ENCODE results near the gene RGS1. TPM values are rescaled to one million over a fixed set of nuclear protein-coding genes. Genes with fewer than 3 reads are reported as not detected.
A peak's percentile ranks its signal among the peaks of the same experiment; 100 is the strongest.

Gene RGS1
- total and polyA plus RNA-seq, 2 experiments from 2014 or later, result not detected

DNA sequence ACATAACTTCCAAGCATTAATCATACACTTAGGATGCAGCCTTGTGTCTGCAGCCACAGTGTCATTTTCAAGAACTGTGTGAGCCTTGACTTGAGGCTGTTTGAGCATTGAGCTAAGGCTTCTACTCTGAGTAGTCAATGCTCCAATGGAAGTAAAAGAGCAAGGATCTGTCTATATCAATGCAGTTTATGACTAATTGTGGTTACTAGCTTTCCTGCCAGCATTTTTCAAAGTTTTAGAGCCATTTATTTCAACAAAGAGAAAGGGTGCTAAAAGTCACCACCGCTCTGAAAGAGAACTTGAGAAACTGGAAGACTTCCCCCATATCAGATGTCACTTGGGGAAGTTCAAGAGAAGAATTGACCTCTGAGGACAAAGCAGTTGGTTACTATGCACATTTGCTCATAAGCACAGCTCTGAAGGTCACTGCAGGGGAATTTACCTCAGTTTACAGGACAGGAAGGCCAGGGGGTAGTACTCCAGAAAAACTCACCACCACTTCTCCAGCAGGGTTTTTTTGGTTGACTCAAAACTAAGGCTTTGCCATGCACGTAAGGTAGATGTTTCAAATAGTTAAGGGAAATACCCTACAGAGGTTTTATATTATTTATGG lies 24.5 kb upstream of the RGS1 start:
- no peak overlapping the region for H3K4me3 ChIP-seq
- H3K36me3 ChIP-seq (ENCODE audit: low read depth), result no peaks in the 10 kb centered on the region
- peaks cover 18% of the 10 kb centered on the region; the same call in 1 of the 2 replicates for H3F3A ChIP-seq (ENCODE audit: insufficient read depth)
- H3K9me2 ChIP-seq (ENCODE audit: insufficient read depth), result no peaks in the 10 kb centered on the region
- H3K9ac ChIP-seq, result no peak overlapping the region
- H3K27me3 ChIP-seq (replicated peaks; ENCODE audit: insufficient read depth), result no peaks in the 10 kb centered on the region
- H4K20me1 ChIP-seq (ENCODE audit: insufficient read depth), result no peaks in the 10 kb centered on the region
- TF ChIP-seq EZH2phosphoT487 (IDR thresholded peaks at IDR 0.05; ENCODE audit: insufficient read depth, low read depth) (no peak), EZH2 (IDR thresholded peaks at IDR 0.05; ENCODE audit: insufficient read depth, poor library complexity, severe bottlenecking) (no peak)
- in situ Hi-C loops (cut with MboI), result no loop called here
- H3K79me2 ChIP-seq (ENCODE audit: insufficient read depth), result no peaks in the 10 kb centered on the region
- 49 to 51% methylated on average over 2 of the region's 2 CpGs for WGBS, 2 experiments (ENCODE audit: low coverage in 1 of 2, low lambda C conversion rate in 2 of 2, missing lambda C conversion rate in 2 of 2)
- H3K4me1 ChIP-seq (ENCODE audit: insufficient read depth), result peaks cover 16% of the 10 kb centered on the region
- peak overlapping the region; percentile 31 for H3K27ac ChIP-seq
- DNase-seq, result peak; percentile 83
- H2AFZ ChIP-seq, result no peak overlapping the region
- no peaks in the 10 kb centered on the region for H3K9me3 ChIP-seq (ENCODE audit: low read depth)
- peak overlapping the region; percentile 79 for H3K4me2 ChIP-seq (ENCODE audit: unreplicated experiment)

DNA sequence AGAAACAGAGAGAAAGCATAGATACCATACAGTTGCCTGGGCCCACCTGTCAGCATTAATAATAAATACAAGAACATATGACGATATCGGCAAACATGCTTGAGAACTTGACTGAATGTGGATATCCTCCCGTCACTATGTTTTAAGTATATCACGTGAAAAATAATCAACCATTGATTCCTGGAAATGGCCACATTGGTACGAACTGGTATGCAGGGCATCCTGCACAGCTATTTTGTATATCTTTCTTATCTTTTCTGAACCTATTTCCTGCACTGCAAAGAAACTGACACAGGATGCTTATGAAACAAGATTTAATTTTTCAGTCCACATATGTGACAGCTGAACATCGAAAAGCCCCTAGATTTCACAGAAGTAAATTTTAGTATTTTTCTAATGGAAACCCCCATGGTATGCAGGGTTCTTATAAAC lies 22.8 kb upstream of the RGS1 start:
- H3K27me3 ChIP-seq (replicated peaks; ENCODE audit: insufficient read depth), result no peaks in the 10 kb centered on the region
- in situ Hi-C loops (cut with MboI), result no loop called here
- no peaks in the 10 kb centered on the region for H3K9me3 ChIP-seq (ENCODE audit: low read depth)
- WGBS, 2 experiments (ENCODE audit: low coverage in 1 of 2, low lambda C conversion rate in 2 of 2, missing lambda C conversion rate in 2 of 2), result 95 to 98% methylated on average over 6 of the region's 6 CpGs
- H3K4me2 ChIP-seq (ENCODE audit: unreplicated experiment), result no peak overlapping the region
- H3K4me1 ChIP-seq (ENCODE audit: insufficient read depth), result peaks cover 23% of the 10 kb centered on the region
- H3K9ac ChIP-seq, result no peak overlapping the region
- no peaks in the 10 kb centered on the region for H3K9me2 ChIP-seq (ENCODE audit: insufficient read depth)
- no peak overlapping the region for H2AFZ ChIP-seq
- no peak overlapping the region for H3K4me3 ChIP-seq
- no peak for DNase-seq
- H3K27ac ChIP-seq, result no peak overlapping the region
- TF ChIP-seq EZH2phosphoT487 (IDR thresholded peaks at IDR 0.05; ENCODE audit: insufficient read depth, low read depth), result no peak
- H3F3A ChIP-seq (ENCODE audit: insufficient read depth), result peaks cover 30% of the 10 kb centered on the region
- no peaks in the 10 kb centered on the region for H3K36me3 ChIP-seq (ENCODE audit: low read depth)
- H4K20me1 ChIP-seq (ENCODE audit: insufficient read depth), result no peaks in the 10 kb centered on the region
- no peaks in the 10 kb centered on the region for H3K79me2 ChIP-seq (ENCODE audit: insufficient read depth)

DNA sequence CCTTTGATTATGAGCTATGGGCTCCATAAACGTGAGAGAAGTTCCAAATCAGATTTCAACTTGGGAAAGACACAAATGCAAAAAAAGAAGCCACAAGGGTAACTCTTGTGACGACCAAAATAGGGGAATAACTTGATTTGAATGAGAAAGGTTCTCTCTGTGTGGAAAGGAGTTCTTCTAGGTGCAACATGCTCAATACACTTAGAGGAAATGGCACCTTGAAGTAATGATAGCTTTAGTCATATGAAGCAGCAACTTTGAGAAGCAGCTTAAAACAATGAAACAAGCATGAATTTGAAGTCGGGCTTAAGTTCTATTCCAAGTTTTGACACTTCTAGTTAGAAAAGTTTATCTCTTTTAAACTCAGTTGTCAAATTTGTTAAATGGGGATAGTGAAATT lies 21.8 kb upstream of the RGS1 start:
- no peak for DNase-seq
- Histone ChIP-seq H4K20me1 (ENCODE audit: insufficient read depth) (no peaks in the 10 kb centered on the region), H3K4me1 (ENCODE audit: insufficient read depth) (peaks cover 32% of the 10 kb centered on the region), H3K79me2 (ENCODE audit: insufficient read depth) (no peaks in the 10 kb centered on the region), H3K9me2 (ENCODE audit: insufficient read depth) (no peaks in the 10 kb centered on the region), H3K36me3 (ENCODE audit: low read depth) (no peaks in the 10 kb centered on the region), H3K27me3 (replicated peaks; ENCODE audit: insufficient read depth) (no peaks in the 10 kb centered on the region), H3K4me3 (no peak overlapping the region), H3F3A (ENCODE audit: insufficient read depth) (peaks cover 39% of the 10 kb centered on the region), H3K9me3 (ENCODE audit: low read depth) (no peaks in the 10 kb centered on the region), H3K27ac (no peak overlapping the region), H3K4me2 (ENCODE audit: unreplicated experiment) (no peak overlapping the region), H3K9ac (no peak overlapping the region), H2AFZ (no peak overlapping the region)
- in situ Hi-C loops (cut with MboI), result no loop called here
- 94 to 95% methylated on average over 3 of the region's 3 CpGs for WGBS, 2 experiments (ENCODE audit: low coverage in 1 of 2, low lambda C conversion rate in 2 of 2, missing lambda C conversion rate in 2 of 2)
- TF ChIP-seq EZH2phosphoT487 (IDR thresholded peaks at IDR 0.05; ENCODE audit: insufficient read depth, low read depth) (no peak), EZH2 (IDR thresholded peaks at IDR 0.05; ENCODE audit: insufficient read depth, poor library complexity, severe bottlenecking) (no peak)

DNA sequence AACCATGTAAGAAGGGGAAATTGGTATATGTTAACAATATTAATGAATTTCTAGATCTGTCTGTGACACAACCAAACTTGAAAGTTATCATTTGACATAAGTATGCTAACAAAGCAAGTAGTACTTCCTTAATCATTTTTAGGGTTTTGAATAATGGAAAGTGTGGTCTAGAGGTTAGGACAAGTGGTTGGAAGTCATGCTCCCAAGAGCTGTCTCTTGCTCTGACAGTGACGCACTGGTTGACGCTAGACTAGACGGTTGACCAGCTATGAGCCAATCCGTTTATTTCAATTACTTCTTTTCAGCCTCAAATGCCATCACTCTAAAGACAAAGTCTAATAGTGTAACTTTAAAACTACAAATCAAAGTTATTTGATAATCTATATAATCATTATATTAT lies 20.7 kb upstream of the RGS1 start:
- H3K9me2 ChIP-seq (ENCODE audit: insufficient read depth), result no peaks in the 10 kb centered on the region
- H3F3A ChIP-seq (ENCODE audit: insufficient read depth), result peaks cover 47% of the 10 kb centered on the region
- in situ Hi-C loops (cut with MboI), result no loop called here
- H3K4me1 ChIP-seq (ENCODE audit: insufficient read depth), result peaks cover 40% of the 10 kb centered on the region
- no peak overlapping the region for H3K4me2 ChIP-seq (ENCODE audit: unreplicated experiment)
- H3K79me2 ChIP-seq (ENCODE audit: insufficient read depth), result no peaks in the 10 kb centered on the region
- TF ChIP-seq EZH2phosphoT487 (IDR thresholded peaks at IDR 0.05; ENCODE audit: insufficient read depth, low read depth) (no peak), EZH2 (IDR thresholded peaks at IDR 0.05; ENCODE audit: insufficient read depth, poor library complexity, severe bottlenecking) (no peak)
- no peak overlapping the region for H3K4me3 ChIP-seq
- no peak overlapping the region for H2AFZ ChIP-seq
- 92 to 99% methylated on average over 4 of the region's 4 CpGs for WGBS, 2 experiments (ENCODE audit: low coverage in 1 of 2, low lambda C conversion rate in 2 of 2, missing lambda C conversion rate in 2 of 2)
- DNase-seq, result no peak
- H3K27ac ChIP-seq, result no peak overlapping the region
- H3K9me3 ChIP-seq (ENCODE audit: low read depth), result no peaks in the 10 kb centered on the region
- no peaks in the 10 kb centered on the region for H3K36me3 ChIP-seq (ENCODE audit: low read depth)
- H3K27me3 ChIP-seq (replicated peaks; ENCODE audit: insufficient read depth), result no peaks in the 10 kb centered on the region
- H4K20me1 ChIP-seq (ENCODE audit: insufficient read depth), result no peaks in the 10 kb centered on the region
- H3K9ac ChIP-seq, result no peak overlapping the region

DNA sequence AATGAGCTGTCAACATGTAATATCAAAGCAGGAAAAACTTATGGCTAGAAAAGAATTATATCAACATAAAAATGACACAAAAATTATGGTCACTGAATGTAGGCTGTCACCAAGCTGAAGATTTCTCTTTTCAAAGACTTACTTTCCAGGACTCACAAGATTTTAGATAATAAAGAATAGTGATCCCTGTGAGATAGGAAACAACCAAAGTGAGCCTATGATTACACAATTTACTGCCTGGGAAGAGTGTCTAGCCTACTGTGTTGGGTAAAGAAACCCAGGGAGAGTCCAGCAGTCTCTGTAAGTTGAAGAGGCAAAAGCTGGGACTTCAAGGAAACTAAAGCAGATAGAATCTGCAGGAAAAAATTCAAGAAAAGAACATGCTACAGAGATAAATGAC lies 20.2 kb upstream of the RGS1 start:
- H3K9me2 ChIP-seq (ENCODE audit: insufficient read depth), result no peaks in the 10 kb centered on the region
- no peaks in the 10 kb centered on the region for H4K20me1 ChIP-seq (ENCODE audit: insufficient read depth)
- H3K4me1 ChIP-seq (ENCODE audit: insufficient read depth), result peaks cover 40% of the 10 kb centered on the region
- H3K27me3 ChIP-seq (replicated peaks; ENCODE audit: insufficient read depth), result no peaks in the 10 kb centered on the region
- no peak overlapping the region for H2AFZ ChIP-seq
- H3K9ac ChIP-seq, result no peak overlapping the region
- no peak for TF ChIP-seq EZH2phosphoT487 (IDR thresholded peaks at IDR 0.05; ENCODE audit: insufficient read depth, low read depth)
- no peak for TF ChIP-seq EZH2 (IDR thresholded peaks at IDR 0.05; ENCODE audit: insufficient read depth, poor library complexity, severe bottlenecking)
- no peak for DNase-seq
- H3K4me3 ChIP-seq, result no peak overlapping the region
- H3K27ac ChIP-seq, result no peak overlapping the region
- H3K4me2 ChIP-seq (ENCODE audit: unreplicated experiment), result no peak overlapping the region
- peaks cover 47% of the 10 kb centered on the region for H3F3A ChIP-seq (ENCODE audit: insufficient read depth)
- no peaks in the 10 kb centered on the region for H3K9me3 ChIP-seq (ENCODE audit: low read depth)
- no peaks in the 10 kb centered on the region for H3K36me3 ChIP-seq (ENCODE audit: low read depth)
- in situ Hi-C loops (cut with MboI), result no loop called here
- H3K79me2 ChIP-seq (ENCODE audit: insufficient read depth), result no peaks in the 10 kb centered on the region
